ENCODE measurements around the gene MSTO1.
"Not testable (repeated sequence)": the region's sequence is repeated elsewhere in the genome, so short reads cannot be mapped to it uniquely, and the experiment has no call there.

MSTO1 gene

DNA sequence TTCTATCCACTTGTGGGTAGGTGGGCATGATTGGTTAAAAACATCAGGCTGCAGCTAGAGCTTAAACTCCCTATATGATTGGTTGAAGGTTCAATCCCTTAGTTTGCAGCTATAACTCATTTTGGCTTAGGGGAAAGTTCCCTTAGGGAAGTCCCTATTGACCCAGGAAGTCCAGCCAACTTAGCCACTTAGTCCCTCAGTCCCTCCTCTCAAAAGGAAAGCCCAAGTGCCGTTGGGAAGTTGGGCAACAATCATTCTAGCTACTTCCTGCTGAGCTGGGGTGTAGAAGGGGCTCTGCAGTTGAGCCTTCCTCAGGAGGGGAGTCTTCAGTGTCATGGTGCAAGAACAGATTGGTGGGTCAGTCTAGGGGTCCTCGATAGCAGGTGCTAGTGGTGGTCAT is 12.2 kb downstream of the MSTO1 start:
- no peak for DNase-seq

- no peak for DNase-seq
Observed at GRCh38 chr1:155623357-155623756, 13.3 kb downstream of the MSTO1 start.

DNA sequence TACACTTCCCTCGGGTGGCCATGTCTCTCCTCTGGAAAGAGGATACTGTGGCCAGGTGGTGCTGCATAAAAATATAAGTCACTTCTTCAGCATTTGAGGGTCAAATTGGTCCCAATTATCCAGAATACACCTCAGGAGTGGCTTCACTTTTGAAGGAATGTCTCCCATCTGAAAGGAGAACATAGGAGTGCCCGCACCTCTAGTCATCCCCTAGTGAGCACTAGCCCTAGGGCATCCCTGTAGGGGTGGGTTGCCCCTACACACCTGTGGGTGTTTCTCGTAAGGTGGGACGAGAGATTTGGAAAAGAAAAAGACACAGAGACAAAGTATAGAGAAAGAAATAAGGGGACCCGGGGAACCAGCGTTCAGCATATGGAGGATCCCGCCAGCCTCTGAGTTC is 16.4 kb downstream of the MSTO1 start:
- not testable (repeated sequence) for DNase-seq

DNA sequence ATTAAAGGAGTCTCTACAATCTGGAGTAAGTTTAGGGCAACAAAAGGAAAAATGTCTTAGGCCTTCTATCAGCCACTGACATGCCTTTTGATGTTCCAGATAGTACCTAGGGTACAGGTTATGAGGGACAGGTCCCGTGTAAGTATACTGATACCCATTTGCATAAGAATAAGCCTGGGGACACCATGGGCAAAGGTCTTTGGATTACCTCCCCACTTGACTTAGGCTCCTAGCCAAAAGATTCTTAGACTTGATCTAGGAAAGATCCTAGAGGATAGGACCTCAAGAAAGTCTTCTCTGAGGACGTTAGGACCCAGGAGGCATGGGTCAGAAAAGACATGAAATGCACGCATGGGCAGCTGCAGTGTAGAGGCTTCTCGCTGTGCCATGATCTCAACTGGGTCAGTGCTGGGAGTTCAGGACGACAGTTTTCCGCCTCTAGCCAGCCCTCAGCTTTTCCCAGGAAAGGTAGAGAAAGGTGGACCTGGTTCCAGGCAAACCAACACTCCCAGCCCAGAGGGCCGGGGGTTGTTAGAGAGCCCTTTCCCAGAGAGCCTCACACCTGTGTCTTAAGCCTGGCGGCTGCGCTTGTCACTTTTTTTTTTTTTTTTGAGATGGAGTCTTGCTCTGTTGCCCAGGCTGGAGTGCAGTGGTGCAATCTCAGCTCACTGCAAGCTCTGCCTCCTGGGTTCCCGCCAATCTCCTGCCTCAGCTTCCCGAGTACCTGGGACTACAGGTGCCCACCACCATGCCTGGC is 26.6 kb downstream of the MSTO1 start:
- DNase-seq: no peak

DNA sequence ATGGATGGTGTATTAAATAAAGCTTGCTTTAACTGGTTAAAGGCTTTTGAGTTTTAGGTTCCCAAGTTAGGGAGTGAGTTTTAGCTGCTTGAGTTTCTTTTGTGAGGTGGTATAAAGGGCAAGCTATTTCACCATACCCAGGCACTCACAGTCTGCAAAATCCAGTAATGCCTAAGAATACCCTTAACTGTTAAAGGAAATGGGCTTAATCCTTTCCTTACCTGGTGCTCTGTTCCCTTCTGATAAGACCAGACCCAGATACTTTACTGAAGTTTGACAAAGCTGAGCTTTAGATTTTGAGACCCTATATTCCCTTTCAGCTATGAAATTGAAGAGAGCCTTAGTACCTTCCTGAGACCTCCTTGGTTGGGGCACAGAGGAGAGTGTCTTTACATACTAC is 30.3 kb downstream of the MSTO1 start:
- no peak for DNase-seq

GRCh38 chr1:155642559-155643180 is 32.7 kb downstream of the MSTO1 start:
- not testable (repeated sequence) for DNase-seq

DNA sequence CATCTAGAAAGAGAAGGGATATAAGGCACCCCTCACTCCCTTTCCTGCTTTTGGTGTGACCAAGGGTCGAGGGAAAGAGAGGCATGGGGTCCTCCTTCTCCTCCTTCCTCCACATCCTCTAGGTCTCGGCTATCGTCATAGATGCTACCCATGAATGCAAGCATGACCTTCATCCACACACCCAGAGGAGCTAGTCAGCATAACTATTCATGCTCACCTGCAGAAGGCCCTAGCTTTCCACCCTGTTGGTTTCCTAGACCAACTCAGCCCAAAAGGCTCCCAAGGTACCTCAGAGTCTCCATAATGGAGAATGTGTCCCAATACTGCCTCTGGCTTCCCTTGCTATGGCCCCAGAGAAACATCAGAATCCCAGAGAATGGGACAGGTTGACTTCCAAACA is 33.2 kb downstream of the MSTO1 start:
- no peak for DNase-seq

- DNase-seq: no peak
Observed at GRCh38 chr1:155645034-155645598, 35.1 kb downstream of the MSTO1 start.

DNA sequence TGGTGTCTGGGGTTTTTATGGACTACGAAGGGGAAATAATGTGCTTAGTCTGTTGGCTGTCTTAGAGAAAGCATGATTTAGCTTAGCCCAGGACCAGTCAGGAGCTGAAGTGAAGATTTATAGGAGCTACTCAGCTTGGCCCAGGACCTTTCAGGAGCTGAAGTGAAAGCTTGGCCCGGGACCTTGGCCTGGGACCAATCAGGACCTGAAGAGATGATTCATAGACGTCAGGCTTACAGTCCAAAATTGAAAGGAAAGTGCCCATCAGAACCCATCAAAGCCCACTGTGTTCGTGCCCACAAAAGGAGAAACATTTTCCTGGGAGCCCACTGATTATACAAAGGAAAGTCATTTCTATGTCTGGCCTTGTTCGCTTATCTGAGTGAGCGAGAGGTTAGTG is 35.6 kb downstream of the MSTO1 start:
- no peak for DNase-seq

GRCh38 chr1:155646307-155646706 is 36.3 kb downstream of the MSTO1 start:
- peak; percentile 74 for DNase-seq

DNA sequence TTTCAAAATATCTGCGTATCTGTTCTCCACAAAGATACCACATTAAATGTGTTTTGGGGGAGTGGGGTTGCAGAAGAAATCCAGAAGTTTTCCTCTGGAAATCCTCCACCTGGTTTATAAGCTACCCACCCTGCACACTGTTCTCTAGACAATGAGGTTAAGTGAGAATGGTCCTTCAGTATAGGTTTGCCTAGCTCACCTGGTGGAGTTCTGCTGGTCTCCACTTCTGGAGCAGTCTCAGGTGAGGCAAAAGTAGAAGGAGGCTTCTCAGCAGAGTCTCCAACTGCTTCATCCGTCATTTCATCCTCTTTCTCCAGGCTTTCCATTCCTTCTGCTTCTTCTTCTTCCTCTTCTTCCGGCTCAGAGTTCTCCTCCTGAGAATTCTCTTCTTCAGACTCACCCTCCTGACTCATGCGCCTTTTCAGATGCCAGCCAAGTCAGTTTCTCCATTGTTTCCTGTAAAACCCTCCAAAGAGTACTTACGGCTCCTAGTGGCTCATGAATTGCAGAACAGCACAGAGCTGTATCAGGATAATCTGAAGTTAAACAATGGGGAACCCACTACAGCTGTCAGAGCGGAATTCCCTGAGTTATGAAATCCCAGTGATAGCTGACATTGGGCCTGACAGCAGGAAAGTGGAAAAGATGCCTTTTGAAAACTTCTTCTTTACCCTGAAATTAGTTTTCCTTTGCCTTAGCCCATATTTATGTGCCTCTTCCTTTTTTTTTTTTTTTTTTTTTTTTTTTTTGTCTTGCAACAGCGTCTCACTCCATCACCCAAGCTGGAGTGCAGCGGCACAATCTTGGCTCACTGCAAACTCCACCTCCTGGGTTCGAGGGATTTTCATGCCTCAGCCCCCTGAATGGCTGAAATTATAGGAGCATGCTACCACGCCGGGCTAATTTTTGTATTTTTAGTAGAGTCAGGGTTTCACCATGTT is 38.5 kb downstream of the MSTO1 start:
- peak; percentile 64 for DNase-seq

GRCh38 chr1:155649676-155650075 is 39.7 kb downstream of the MSTO1 start:
- DNase-seq: peak; percentile 62

GRCh38 chr1:155650231-155650757 is 40.3 kb downstream of the MSTO1 start:
- peak; percentile 73 for DNase-seq

GRCh38 chr1:155651861-155652661 is 42.0 kb downstream of the MSTO1 start:
- no peak for DNase-seq

GRCh38 chr1:155652951-155653350 is 42.9 kb downstream of the MSTO1 start:
- no peak for DNase-seq

- DNase-seq: no peak
Observed at GRCh38 chr1:155657463-155657862, 47.4 kb downstream of the MSTO1 start.

DNA sequence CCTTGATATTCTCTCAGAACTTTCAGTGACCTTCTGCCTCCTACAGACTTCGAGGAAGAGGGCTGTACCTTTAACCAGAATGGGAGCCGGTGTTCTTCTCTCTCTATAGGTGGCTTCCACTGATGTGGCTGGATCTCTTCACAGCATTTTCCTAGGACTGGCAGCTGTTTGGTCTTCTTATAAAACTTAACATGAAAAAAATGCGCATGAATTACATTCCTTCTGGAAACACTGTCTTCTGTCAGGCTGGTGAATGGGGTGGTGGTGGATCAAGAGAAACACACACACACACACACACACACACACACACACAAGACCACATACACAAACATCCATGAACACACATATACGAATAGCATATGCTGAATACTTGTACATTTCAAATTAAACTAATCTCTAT is 51.2 kb downstream of the MSTO1 start:
- not testable (repeated sequence) for DNase-seq

All from MV-4-11 (cell line).